GM18861 (cell line): ENCODE data around the gene PRTFDC1.
A peak's percentile ranks its signal among the peaks of the same experiment; 100 is the strongest.

Source experiments
- ATAC-seq: cut with Tn5 transposase; IDR thresholded peaks from one replicate; pipeline ENCODE4 v1.9.1; 2021; ENCODE audit not compliant: unreplicated experiment

Gene PRTFDC1

GRCh38 chr10:24882047-24882698 is 70.2 kb downstream of the PRTFDC1 start:
- ATAC-seq = peak; percentile 54

DNA sequence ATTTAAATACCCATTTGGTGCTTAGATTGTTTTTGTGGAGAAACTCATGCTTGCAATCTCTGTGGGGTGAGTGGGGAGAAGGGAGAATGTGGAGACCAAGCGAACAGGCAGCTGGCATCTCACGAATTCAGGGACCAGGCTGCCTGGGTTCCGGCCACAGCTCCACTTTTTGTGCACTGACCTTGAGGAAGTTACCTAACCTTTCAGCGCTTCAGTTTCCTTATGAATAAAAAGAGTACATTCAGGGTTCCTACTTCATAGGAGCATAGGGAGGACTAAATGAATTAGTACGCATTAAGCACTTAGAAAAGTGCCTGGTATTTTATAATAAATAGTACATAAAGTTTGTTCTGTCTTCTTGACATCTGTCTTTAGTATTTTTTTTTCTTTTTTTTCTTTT is 72.5 kb downstream of the PRTFDC1 start:
- no peak for ATAC-seq

GRCh38 chr10:24874133-24874532 is 78.3 kb downstream of the PRTFDC1 start:
- no peak for ATAC-seq

GRCh38 chr10:24873281-24873683 is 79.1 kb downstream of the PRTFDC1 start:
- no peak for ATAC-seq

- no peak for ATAC-seq
These were observed 79.6 kb downstream of the PRTFDC1 start for GRCh38 chr10:24872790-24873182.

DNA sequence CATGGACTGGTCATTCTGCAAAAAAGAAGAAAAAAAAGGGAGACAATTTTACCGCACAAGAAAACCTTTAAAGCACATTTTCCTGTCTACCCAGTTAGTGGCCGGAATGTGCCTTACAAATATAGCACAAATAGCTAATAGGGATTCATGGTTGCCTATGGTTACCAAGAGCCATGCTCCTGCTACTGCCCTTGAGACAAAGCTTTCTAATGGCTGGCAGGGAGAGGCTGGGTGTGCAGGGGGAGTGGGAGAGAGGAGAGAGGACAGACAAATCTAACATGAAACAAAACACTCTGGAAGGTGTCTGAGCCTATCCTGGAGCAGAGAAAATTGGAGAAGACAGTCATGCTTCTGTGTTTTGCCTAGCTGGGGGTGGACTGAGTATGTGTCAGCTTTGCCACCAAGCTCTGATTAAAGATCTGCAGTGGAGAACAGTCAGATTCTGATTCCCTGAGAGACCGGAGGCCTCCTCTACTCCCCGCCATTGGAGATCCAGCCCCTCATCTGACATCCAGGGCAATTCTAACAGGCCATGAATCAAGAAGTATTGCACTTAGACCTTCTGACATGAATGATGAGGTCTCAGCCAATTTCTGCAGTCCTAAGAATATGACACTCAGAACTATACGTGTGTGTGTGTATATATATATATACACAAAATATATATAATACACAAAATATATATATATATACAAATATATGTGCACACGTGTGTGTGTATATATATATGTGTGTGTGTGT is 80.2 kb downstream of the PRTFDC1 start:
- ATAC-seq = no peak

GRCh38 chr10:24871011-24871935 is 81.1 kb downstream of the PRTFDC1 start:
- ATAC-seq = no peak

- no peak for ATAC-seq
These were observed 82.9 kb downstream of the PRTFDC1 start for GRCh38 chr10:24869354-24870015.

DNA sequence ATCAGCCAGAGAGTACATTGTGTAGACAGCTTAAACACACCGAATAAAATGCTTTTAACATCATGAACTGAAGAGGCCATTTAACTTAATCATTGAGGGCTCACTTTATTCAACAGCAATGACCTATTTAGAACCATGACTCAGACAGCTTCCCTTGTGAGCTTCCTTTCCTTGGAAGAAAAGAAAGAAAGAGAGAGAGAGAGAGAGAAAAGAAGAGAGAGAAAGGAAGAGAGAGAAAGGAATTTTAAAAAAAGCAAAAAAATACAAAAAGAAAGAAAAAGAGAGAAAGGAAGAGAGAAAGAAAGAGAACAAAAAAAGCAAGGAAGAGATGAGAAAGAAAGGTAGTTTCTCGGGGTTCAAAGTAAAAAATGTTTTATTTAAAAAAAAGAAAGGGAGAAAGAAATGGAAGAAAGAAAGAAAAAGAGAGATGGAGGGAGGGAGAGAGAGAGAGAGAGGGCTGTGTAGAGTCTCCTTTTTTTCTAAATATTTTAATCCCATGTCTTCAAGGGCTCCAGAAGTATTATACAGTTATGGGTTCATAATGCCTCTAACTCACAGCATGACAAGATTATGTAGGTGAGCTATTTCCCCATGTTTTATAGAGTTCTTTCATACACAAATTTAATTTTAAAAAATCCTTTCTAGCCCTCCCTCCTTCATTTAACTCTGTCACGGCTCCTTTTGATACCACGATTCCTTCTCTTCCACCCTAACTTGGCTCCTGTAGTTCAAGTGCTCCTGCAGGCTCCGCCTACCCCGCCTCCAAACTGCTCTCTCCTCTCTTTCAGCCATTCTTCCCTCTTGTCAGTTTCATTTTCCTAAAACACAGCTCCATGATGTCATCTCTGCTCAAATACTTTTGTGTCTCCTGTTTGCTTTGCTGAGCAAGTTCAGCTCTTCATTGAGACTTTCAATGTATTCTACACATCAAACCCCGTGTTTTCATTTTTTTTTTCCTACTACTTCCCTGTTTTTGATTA is 85.5 kb downstream of the PRTFDC1 start:
- no peak for ATAC-seq

GRCh38 chr10:24865783-24866182 is 86.6 kb downstream of the PRTFDC1 start:
- no peak for ATAC-seq

GRCh38 chr10:24862589-24862988 is 89.8 kb downstream of the PRTFDC1 start:
- no peak for ATAC-seq

- ATAC-seq = no peak
These were observed 93.8 kb downstream of the PRTFDC1 start for GRCh38 chr10:24858288-24859270.

DNA sequence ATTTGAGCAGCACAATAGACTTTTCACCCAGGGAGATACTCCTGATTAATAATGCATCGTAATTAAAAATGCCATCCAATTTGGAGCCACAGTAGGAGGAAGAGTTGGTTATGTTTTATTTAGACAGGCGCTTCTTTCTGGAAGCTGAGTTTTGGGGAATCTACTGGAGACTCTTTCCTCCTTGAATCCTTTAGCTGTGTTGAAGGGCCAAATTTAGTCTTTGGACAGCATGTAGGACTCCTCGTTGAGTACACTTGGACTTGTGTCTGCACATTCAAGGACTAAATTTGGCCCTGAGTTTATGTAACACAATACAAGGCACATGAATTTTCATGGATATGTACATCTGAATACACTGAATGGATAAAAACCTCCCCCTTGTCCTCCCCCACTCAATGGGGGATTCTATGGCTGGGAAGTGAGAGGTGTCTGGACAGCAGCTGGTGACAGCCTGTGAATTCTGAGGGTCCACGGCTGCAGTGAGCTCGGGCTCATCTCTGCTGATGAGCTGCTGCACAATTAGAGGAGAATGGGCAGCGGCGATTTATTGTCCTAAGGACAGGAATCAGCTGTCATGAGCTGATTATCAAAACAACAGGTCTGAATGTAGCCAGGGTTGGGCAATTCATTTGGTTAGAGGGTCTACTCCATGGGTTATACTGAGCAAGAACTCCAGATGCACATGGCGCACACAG is 95.2 kb downstream of the PRTFDC1 start:
- no peak for ATAC-seq

DNA sequence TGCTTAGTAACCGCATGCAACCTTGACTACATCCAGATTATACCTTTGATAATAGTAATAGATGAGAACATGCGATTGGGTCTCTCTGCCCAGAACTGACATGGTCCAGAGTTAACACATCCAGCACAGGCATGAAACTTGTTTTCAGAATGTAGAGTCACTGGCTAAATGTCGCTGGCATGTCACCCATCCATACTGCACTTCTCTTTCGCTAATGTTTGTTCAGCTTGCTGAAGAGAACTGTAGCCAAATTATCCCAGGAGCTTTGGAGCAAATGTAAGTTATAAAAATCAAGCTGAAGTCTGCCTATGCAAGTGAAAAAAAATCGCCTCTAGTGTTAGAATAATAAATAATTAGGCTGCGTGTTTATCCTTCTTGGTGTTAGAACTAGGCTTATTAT is 98.2 kb downstream of the PRTFDC1 start:
- no peak for ATAC-seq

DNA sequence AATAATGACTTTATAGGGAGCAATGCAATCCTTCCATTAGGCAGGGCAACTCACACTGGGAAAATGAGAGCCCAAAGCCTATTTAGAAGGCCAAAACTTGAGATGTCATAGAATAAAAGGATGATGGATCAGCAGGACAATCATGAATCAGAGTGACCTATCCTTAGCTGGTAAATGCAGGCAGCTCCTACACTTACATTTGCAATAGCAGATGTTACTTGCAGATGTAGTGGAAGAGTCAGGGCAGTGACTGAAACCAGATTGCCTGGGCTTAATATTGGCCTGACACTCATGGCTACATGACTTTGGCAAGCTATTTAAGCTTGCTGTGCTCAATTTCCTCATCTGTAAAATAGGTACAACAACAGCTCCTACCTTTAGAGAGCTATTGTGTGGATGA is 98.7 kb downstream of the PRTFDC1 start:
- no peak for ATAC-seq

DNA sequence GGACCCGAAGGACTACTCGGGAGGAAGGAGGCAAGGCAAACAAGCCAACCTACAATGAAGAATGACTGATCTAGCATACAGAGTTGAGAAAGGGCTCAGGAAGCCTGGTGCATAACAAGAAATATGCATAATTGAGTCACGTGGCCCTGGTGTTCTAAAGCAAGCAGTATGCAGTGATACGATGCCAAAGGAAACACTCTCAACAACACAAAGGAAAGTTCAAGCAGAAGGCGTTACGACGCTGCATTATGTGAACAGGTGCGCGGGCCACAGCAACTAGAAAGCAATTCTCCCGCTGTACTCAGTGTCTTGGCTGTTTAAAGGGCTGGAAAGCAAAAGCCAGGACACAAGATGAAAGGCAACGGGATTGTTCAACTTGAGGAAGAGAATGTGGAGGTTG is 100.8 kb downstream of the PRTFDC1 start:
- ATAC-seq = no peak

DNA sequence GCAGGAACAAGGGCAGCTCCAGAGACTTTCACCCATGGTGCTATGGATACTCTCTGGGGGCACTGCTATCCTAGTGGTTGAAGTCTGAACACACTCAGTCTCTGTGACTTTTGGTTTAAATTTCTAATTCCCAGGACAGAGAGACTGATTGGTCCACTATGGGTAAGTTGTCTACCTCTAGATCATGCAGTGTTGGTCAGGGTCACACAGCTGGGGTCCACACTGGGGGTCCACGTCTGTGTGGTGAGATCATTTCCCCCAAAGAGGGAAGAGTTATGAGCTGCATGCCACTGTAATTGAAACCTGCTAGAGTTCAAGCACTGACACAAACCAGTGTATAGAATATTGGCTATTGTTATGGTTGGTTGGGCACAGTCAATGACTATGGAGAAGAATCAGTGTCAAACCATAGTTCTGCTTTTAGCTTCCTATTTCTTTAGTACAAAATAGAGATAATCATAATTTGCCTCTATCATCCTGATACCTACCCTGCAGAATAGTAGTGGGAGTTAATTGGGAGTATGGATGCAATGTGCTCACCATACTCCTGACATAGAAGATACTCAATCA is 101.6 kb downstream of the PRTFDC1 start:
- no peak for ATAC-seq
